Left colon (tissue), 2 donors: Measurements from ENCODE around the gene RASGRP2. TPM values are rescaled to one million over a fixed set of nuclear protein-coding genes. Genes with fewer than 3 reads are reported as not detected.
A peak's percentile ranks its signal among the peaks of the same experiment; 100 is the strongest.

Experiments
- ATAC-seq: fragments of 200-7000 bp; cut with Tn5 transposase; one replicate; pipeline ENCODE4 v1.9.1; 2020; ENCODE audit warnings: mild to moderate bottlenecking, moderate library complexity
- DNase-seq, 2 donors: peaks; one replicate each; pipeline ENCODE4 v3.0.0-alpha.2; 2020
- intact Hi-C, 2 donors: fragments of 100-400 bp; cut with DNase I in 1 of 2; cut with micrococcal nuclease in 1 of 2; formaldehyde crosslinking; loops; one replicate each; pipeline versions ENCODE4 v1.11.2 to v1.14.0; 2022; cut with DNase I, micrococcal nuclease
- total RNA-seq, 2 donors: library from RNA; stranded (reverse); fragmentation: NEBNext Ultra II Directional; extraction: Animal tissue kit (Norgen Biotek cat#: 25700); gene quantifications; one replicate each; pipeline ENCODE4 v1.2.1, GENCODE V29; 2021
- donor health status: DM: no; HTN: no; CAD: no.
- donor health status: DM: yes; HTN: yes; CAD: no.

Gene RASGRP2
- total RNA-seq, 2 donors from 2014 or later, result 2.0 to 7.7 TPM

GRCh38 chr11:64772303-64773018 is 28.5 kb upstream of the RASGRP2 start:
- intact Hi-C loops, result no loop called here
- no peak for ATAC-seq
- no peak for DNase-seq

GRCh38 chr11:64771861-64772260 is 27.9 kb upstream of the RASGRP2 start:
- ATAC-seq (no peak), DNase-seq (no peak)
- intact Hi-C loops, result no loop called here

GRCh38 chr11:64770120-64770519 is 26.2 kb upstream of the RASGRP2 start:
- no peak for DNase-seq
- no peak for ATAC-seq
- intact Hi-C loops, result no loop called here

- no peak for ATAC-seq
- peak in 1 of 2 donors; percentile 6 for DNase-seq
- intact Hi-C loops, result no loop called here
These were observed 25.3 kb upstream of the RASGRP2 start for GRCh38 chr11:64769283-64769682.

- DNase-seq (peak in 1 of 2 donors; percentile 13), ATAC-seq (no peak)
- intact Hi-C loops, result no loop called here
These were observed 24.4 kb upstream of the RASGRP2 start for GRCh38 chr11:64768300-64768694.

GRCh38 chr11:64767344-64768299 is 23.7 kb upstream of the RASGRP2 start:
- ATAC-seq (peak; percentile 49), DNase-seq (peak; percentile 57 to 86)
- intact Hi-C loops, result no loop called here

GRCh38 chr11:64766881-64767280 is 22.9 kb upstream of the RASGRP2 start:
- peak in 1 of 2 donors; percentile 21 for DNase-seq
- no peak for ATAC-seq
- intact Hi-C loops, result no loop called here

- DNase-seq, result peak in 1 of 2 donors; percentile 21
- ATAC-seq, result no peak
- intact Hi-C loops, result no loop called here
These were observed 22.1 kb upstream of the RASGRP2 start for GRCh38 chr11:64765851-64766665.

- ATAC-seq (no peak), DNase-seq (peak in 1 of 2 donors; percentile 26)
- intact Hi-C loops, result no loop called here
These were observed 21.4 kb upstream of the RASGRP2 start for GRCh38 chr11:64765291-64765850.

GRCh38 chr11:64764753-64765152 is 20.8 kb upstream of the RASGRP2 start:
- DNase-seq (no peak), ATAC-seq (no peak)
- intact Hi-C loops, result no loop called here

- DNase-seq (peak in 1 of 2 donors; percentile 23), ATAC-seq (no peak)
- intact Hi-C loops, result no loop called here
These were observed 20.2 kb upstream of the RASGRP2 start for GRCh38 chr11:64764040-64764611.

- no peak for ATAC-seq
- peak in 1 of 2 donors; percentile 59 for DNase-seq
- intact Hi-C loops, result no loop called here
These were observed 19.6 kb upstream of the RASGRP2 start for GRCh38 chr11:64763526-64764039.

GRCh38 chr11:64762674-64763525 is 19.0 kb upstream of the RASGRP2 start:
- ATAC-seq (peak; percentile 10), DNase-seq (peak in 1 of 2 donors; percentile 22)
- intact Hi-C loops, result no loop called here

GRCh38 chr11:64762277-64762673 is 18.3 kb upstream of the RASGRP2 start:
- ATAC-seq (peak; percentile 5), DNase-seq (peak in 1 of 2 donors; percentile 28)
- intact Hi-C loops, result no loop called here

GRCh38 chr11:64760759-64761420 is 16.9 kb upstream of the RASGRP2 start:
- ATAC-seq (peak; percentile 2), DNase-seq (peak in 1 of 2 donors; percentile 23)
- intact Hi-C loops, result no loop called here
